Loucy (cell line): Measurements from ENCODE around the gene MIR17HG.

Source experiments
- CTCF ChIP-seq: fragments of 200-600 bp; sonication (generic); conservative IDR thresholded peaks from 2 replicates; pipeline ENCODE4 v1.5.1; 2014; ENCODE audit warnings: mild to moderate bottlenecking, antibody characterized with exemption, low read length
- EZH2phosphoT487 ChIP-seq: fragments of 200-600 bp; IDR thresholded peaks from 2 replicates; pipeline ENCODE4 v1.6.1; 2018; ENCODE audit warnings: antibody characterized with exemption, mild to moderate bottlenecking, moderate library complexity, borderline replicate concordance

GRCh38 chr13:91313581-91313980 is 33.9 kb upstream of the MIR17HG start:
- TF ChIP-seq CTCF = no peak
- no peak for TF ChIP-seq EZH2phosphoT487
